SIG-M5 treated with dmso at 0.1 percent for 504 hours (cell line): ENCODE results near the gene HK1.
"Not testable (repeated sequence)": the region's sequence is repeated elsewhere in the genome, so short reads cannot be mapped to it uniquely, and the experiment has no call there.

Experiments used
- DNase-seq: peaks from one replicate; lab custom pipeline; 2025; ENCODE audit not compliant: unreplicated experiment; lab: John Stamatoyannopoulos, UW

Gene HK1

GRCh38 chr10:69278446-69278963 lies at the start of gene HK1:
TSS of gene HK1 (plus strand) at chr10:69278496.
- no peak for DNase-seq

GRCh38 chr10:69229616-69229916 lies 48.7 kb upstream of the HK1 start:
- DNase-seq = no peak

GRCh38 chr10:69230128-69230527 lies 48.2 kb upstream of the HK1 start:
- no peak for DNase-seq

DNA sequence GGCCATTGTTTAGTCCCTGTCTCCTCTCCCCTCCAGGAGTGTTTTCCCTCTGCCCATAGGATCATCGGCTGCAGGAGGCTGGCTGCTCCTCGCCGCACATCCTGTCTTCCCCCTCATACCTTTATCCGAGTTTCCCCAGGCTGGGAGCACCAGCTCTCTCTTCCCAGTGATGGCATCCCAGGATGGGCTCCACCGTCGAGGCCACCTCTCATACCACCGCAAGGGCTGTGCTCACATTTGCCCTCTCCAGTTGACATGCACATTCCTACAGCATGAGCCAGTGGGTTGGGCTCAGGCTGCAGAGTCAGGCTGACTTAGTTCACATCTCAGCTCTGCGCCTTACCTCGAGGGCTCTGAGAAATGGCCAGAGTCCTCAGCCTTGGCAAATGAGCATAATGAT lies 46.0 kb upstream of the HK1 start:
- no peak for DNase-seq

- no peak for DNase-seq
Observed at GRCh38 chr10:69232736-69233480, 45.4 kb upstream of the HK1 start.

- no peak for DNase-seq
Observed at GRCh38 chr10:69234447-69234846, 43.8 kb upstream of the HK1 start.

DNA sequence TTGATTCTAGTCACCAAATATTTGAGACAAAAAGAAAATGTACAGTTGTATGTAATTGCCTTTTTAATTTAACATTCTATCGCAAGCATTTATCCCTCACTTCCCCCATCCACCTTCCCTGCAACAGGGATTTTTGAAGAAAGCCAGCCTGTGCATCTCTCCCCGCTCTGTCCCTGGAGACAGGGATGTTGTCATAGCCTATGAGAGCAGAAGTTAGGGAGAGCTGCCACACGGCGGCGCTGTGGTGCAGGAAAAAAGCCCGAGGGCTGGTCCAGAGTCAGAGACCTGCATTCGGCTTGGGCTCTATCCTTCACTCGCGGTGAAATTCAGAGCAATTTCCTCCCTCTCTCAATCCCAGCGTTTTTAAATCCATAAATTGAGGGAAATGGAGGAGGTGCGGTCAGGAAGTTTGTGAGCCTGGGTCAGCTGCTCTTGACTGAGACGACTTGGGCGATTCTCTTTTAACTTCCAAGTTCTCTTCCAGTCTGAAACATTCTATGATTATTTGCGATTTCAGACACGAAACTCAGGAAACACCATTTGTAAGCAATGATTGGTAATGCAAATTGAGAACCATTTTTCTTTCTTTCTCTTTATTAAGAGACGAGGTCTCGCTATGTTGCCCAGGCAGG lies 40.7 kb upstream of the HK1 start:
- peak; percentile 67 for DNase-seq

DNA sequence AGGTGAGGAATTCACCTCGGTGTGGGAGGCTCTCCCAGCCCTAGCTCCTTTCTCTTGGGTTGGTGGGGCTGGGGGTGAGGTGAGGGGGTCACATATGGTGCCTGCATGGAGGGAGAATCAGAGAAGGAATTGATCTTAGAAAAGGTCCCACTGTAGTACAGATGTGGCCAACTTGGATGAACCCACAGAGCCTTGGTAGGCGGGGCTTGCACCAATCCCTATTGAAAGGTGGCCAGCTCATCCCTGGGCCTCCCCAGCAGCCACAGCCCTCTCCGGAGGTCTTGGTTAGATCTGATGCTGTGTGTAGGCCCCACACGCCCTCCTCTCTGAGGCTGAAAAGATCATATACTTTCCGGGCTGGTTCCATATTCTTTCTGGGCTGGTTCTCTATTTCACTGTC lies 39.2 kb upstream of the HK1 start:
- no peak for DNase-seq

- no peak for DNase-seq
Observed at GRCh38 chr10:69239816-69240434, 38.4 kb upstream of the HK1 start.

DNA sequence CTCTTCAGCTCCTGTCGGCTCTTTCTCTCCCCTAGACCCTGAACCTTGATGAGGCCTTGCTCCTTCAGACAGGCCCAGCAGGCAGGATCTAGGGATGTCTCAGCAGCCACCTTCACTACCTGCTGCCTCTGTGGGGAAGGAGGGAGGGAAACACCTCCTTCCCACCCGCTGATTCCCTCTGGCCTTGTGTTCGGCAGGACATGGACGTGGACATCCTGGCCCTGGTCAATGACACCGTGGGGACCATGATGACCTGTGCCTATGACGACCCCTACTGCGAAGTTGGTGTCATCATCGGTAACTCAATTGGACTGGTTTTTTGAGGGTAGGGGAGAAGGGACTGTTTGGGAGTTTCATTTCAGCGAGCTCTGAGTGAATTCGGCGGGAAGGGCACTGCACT lies 37.8 kb upstream of the HK1 start:
- no peak for DNase-seq

GRCh38 chr10:69241575-69241974 lies 36.7 kb upstream of the HK1 start:
- no peak for DNase-seq

DNA sequence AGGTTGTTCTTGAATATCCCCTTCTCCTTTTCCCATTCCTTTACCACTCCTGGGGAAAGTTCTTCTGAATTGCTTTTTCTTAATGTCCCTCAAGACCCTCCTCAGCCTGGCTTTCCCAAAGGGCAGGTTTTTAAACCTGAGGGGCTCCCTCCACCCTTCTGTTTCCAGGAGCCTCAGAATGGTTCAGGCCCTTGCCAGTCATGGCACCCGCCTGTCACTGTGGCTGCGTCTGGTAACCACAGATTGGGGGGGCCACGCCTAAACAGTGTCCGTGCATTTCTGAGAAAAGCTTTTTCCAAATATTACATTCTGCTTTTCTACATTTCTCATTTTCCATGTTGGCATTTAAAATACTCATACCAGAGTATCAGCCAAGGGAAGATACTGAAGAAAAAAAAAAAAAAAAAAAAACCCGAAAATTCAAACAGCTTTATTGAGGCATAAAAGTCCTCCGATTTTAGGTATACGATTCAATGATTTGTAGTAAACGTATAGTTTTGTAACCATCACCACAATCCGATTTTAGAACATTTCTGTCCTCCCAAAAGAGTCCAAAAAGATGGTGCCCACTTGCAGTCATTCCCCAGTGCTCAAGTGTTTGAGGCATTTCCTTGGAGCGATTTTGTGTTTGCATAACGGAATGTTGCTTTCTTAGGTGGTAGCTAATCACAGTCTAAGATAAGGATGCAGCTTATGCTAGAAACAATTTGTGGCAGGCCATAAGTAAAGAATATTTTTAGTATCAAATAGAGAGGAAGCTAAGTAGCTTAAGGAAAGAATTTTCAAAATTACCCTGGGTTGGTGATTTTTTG lies 36.0 kb upstream of the HK1 start:
- no peak for DNase-seq

DNA sequence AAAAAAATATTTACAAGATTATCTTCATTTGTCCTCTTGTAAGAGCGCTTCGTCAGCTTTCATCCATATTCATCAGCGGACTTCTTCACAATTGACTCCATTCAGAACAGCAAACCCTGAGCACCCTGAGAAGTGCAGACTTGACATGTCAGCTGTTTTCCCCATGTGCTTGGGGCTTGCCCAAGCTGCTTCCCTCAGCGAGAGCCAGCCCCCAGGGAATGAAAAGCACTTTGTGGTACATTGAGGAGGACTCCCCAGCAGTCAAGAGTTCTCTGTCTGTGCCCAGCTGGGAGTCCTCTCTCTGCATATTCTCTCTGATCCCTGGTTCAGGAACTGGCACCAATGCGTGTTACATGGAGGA lies 35.5 kb upstream of the HK1 start:
- DNase-seq = no peak

- DNase-seq = no peak
Observed at GRCh38 chr10:69243817-69244216, 34.5 kb upstream of the HK1 start.

GRCh38 chr10:69246036-69246435 lies 32.3 kb upstream of the HK1 start:
- no peak for DNase-seq

GRCh38 chr10:69246581-69247312 lies 31.5 kb upstream of the HK1 start:
- DNase-seq = no peak

DNA sequence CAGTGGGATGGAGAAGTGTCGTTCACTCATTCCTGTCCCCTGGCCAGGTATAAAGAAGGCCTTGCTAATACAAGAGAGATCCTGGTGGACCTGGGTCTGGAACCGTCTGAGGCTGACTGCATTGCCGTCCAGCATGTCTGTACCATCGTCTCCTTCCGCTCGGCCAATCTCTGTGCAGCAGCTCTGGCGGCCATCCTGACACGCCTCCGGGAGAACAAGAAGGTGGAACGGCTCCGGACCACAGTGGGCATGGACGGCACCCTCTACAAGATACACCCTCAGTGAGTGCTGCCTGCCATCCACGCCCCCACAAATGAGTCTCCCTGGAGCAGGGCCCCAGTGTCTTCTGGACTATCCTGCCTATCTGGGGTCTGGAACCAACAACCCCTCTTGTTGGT lies 31.0 kb upstream of the HK1 start:
- no peak for DNase-seq

DNA sequence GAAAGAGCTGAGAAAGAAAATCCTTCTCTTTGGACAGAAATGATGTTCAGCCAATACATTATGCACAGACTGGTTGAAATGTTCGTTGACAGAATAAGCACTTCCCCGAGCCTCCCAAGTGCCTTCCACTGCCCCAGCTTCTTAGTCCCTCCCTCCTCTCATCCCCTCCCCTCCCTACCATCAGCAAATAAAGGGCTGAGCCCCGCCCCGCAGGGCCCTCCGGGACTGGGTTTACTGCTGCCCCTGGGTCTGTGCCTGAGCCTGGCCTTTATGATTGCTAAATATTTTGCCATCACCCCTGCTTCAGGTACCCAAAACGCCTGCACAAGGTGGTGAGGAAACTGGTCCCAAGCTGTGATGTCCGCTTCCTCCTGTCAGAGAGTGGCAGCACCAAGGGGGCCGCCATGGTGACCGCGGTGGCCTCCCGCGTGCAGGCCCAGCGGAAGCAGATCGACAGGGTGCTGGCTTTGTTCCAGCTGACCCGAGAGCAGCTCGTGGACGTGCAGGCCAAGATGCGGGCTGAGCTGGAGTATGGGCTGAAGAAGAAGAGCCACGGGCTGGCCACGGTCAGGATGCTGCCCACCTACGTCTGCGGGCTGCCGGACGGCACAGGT lies 30.1 kb upstream of the HK1 start:
- no peak for DNase-seq

GRCh38 chr10:69250041-69250440 lies 28.3 kb upstream of the HK1 start:
- DNase-seq = no peak

GRCh38 chr10:69251417-69251816 lies 26.9 kb upstream of the HK1 start:
- not testable (repeated sequence) for DNase-seq

DNA sequence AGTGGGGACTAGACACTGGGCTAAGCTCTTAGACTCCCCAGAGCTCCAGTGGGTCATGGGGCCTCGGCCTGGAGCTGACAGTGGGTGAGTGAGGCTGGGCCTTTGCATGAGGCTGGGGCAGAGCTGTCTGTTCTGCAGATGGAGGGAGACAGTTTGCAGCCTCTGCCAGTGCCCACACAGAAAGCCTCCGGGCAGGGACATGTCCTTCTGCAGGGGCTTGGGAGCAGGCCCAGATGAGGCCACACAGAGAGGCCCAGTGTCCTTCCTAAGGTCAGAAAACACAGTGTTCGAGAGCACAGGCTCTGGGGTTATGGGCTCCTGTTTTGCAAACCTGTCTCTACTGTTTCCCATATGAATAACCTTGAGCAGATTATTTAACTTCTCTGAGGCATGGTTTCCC lies 25.1 kb upstream of the HK1 start:
- DNase-seq = no peak
